Liver (tissue), 9 donors: ENCODE results near the gene TBX15. TPM values are rescaled to one million over a fixed set of nuclear protein-coding genes. Genes with fewer than 3 reads are reported as not detected.

Source experiments
- DNase-seq: peaks from one replicate; pipeline ENCODE4 v3.0.0-alpha.2; 2017; ENCODE audit warnings: low spot score
- H3K27ac ChIP-seq, 2 donors: one replicate each; pipeline ENCODE4 v1.7.0; 2013; ENCODE audit warnings: inconsistent platforms in 2 of 2, low read length in 2 of 2, control low read depth in 1 of 2, low read depth in 1 of 2, mild to moderate bottlenecking in 1 of 2
- H3K27me3 ChIP-seq, 4 donors: one replicate each; pipeline versions ENCODE4 v1.6.1 to v1.7.0; 2013; ENCODE audit warnings: low read length in 3 of 4, inconsistent platforms in 1 of 4, mild to moderate bottlenecking in 1 of 4, moderate library complexity in 1 of 4; ENCODE audit not compliant: control insufficient read depth in 4 of 4, insufficient read depth in 4 of 4
- H3K36me3 ChIP-seq, 4 donors: one replicate each; pipeline versions ENCODE4 v1.6.1 to v1.7.0; 2013; ENCODE audit warnings: low read length in 3 of 4, mild to moderate bottlenecking in 3 of 4, low read depth in 1 of 4, moderate library complexity in 1 of 4; ENCODE audit not compliant: control insufficient read depth in 4 of 4, insufficient read depth in 3 of 4
- H3K4me1 ChIP-seq, 4 donors: one replicate each; pipeline versions ENCODE4 v1.6.1 to v1.7.0; 2013; ENCODE audit warnings: low read length in 3 of 4, mild to moderate bottlenecking in 3 of 4, moderate library complexity in 1 of 4; ENCODE audit not compliant: control insufficient read depth in 4 of 4, insufficient read depth in 4 of 4
- H3K4me3 ChIP-seq, 3 donors: one replicate each; pipeline versions ENCODE4 v1.6.1 to v1.7.0; 2013; ENCODE audit warnings: low read length in 3 of 3, control low read depth in 1 of 3, low read depth in 1 of 3, mild to moderate bottlenecking in 1 of 3
- H3K9ac ChIP-seq, 2 donors: one replicate each; pipeline ENCODE4 v1.7.0; 2013; ENCODE audit warnings: low read length in 2 of 2, mild to moderate bottlenecking in 2 of 2, moderate library complexity in 2 of 2, control low read depth in 1 of 2, low read depth in 1 of 2
- H3K9me3 ChIP-seq, 4 donors: one replicate each; pipeline versions ENCODE4 v1.6.1 to v1.7.0; 2013; ENCODE audit warnings: low read length in 3 of 4; ENCODE audit not compliant: control insufficient read depth in 4 of 4
- ATF3 ChIP-seq: IDR thresholded peaks from 2 replicates; pipeline ENCODE4 v1.6.1; 2016; ENCODE audit warnings: antibody characterized with exemption
- CTCF ChIP-seq: fragments of 150-350 bp; IDR thresholded peaks from 2 replicates; pipeline ENCODE4 v1.5.1; 2017; ENCODE audit warnings: improper control_type of control experiment, low read depth, low read length; ENCODE audit not compliant: missing input control
- EGR1 ChIP-seq, 2 donors: IDR thresholded peaks; 2 replicates each; pipeline ENCODE4 v1.6.1; 2016 to 2018; ENCODE audit warnings: antibody characterized with exemption in 2 of 2, low read depth in 2 of 2
- FOXA1 ChIP-seq: IDR thresholded peaks from 2 replicates; pipeline ENCODE4 v1.6.1; 2016; ENCODE audit warnings: antibody characterized with exemption
- FOXA2 ChIP-seq: IDR thresholded peaks from 2 replicates; pipeline ENCODE4 v1.6.1; 2016; ENCODE audit warnings: antibody characterized with exemption
- GABPA ChIP-seq, 2 donors: IDR thresholded peaks in 1 of 2; conservative IDR thresholded peaks in 1 of 2; 2 replicates each; pipeline ENCODE4 v1.6.1; 2016; ENCODE audit warnings: antibody characterized with exemption in 2 of 2, mild to moderate bottlenecking in 1 of 2, moderate library complexity in 1 of 2
- HNF4A ChIP-seq, 2 donors: conservative IDR thresholded peaks; 2 replicates each; pipeline ENCODE4 v1.6.1; 2016; ENCODE audit warnings: antibody characterized with exemption in 2 of 2, mild to moderate bottlenecking in 2 of 2
- HNF4G ChIP-seq: IDR thresholded peaks from 2 replicates; pipeline ENCODE4 v1.6.1; 2016; ENCODE audit warnings: antibody characterized with exemption
- JUND ChIP-seq, 2 donors: IDR thresholded peaks; 2 replicates each; pipeline ENCODE4 v1.6.1; 2016; ENCODE audit warnings: antibody characterized with exemption in 2 of 2
- MAX ChIP-seq: IDR thresholded peaks from 2 replicates; pipeline ENCODE4 v1.6.1; 2016; ENCODE audit warnings: antibody characterized with exemption
- NR2F2 ChIP-seq: IDR thresholded peaks from 2 replicates; pipeline ENCODE4 v1.6.1; 2016; ENCODE audit warnings: antibody characterized with exemption
- RAD21 ChIP-seq, 2 donors: IDR thresholded peaks; 2 replicates each; pipeline ENCODE4 v1.6.1; 2016; ENCODE audit warnings: antibody characterized with exemption in 2 of 2, mild to moderate bottlenecking in 2 of 2
- REST ChIP-seq: IDR thresholded peaks from 2 replicates; pipeline ENCODE4 v1.6.1; 2016; ENCODE audit warnings: antibody characterized with exemption, mild to moderate bottlenecking
- RXRA ChIP-seq, 2 donors: IDR thresholded peaks; 2 replicates each; pipeline ENCODE4 v1.6.1; 2017 to 2018; ENCODE audit warnings: antibody characterized with exemption in 2 of 2, mild to moderate bottlenecking in 1 of 2
- SP1 ChIP-seq: IDR thresholded peaks from 2 replicates; pipeline ENCODE4 v1.6.1; 2018; ENCODE audit warnings: antibody characterized with exemption, mild to moderate bottlenecking
- TAF1 ChIP-seq: conservative IDR thresholded peaks from 2 replicates; pipeline ENCODE4 v1.6.1; 2016; ENCODE audit warnings: antibody characterized with exemption, mild to moderate bottlenecking
- YY1 ChIP-seq: IDR thresholded peaks from 2 replicates; pipeline ENCODE4 v1.6.1; 2016; ENCODE audit warnings: antibody characterized with exemption, mild to moderate bottlenecking
- ZBTB33 ChIP-seq: IDR thresholded peaks from 2 replicates; pipeline ENCODE4 v1.6.1; 2016; ENCODE audit warnings: antibody characterized with exemption
- WGBS: extraction: QIAGEN DNeasy Blood & Tissue Kit; methylation state at CpG from one replicate; pipeline ENCODE4 v1.1.7; 2013; 5-methylcytosine and 5-hydroxymethylcytosine counted together
- polyA plus RNA-seq, 2 donors: library from polyadenylated mRNA; stranded (reverse) in 1 of 2; unstranded in 1 of 2; fragments of 200-250 nt in 1 of 2; fragments of >200 nt in 1 of 2; fragmentation: Nextera tagmentation in 1 of 2; extraction: Ambion mirVana in 1 of 2; gene quantifications; one replicate each; pipeline versions ENCODE4 v1.2.1 to v1.2.3, GENCODE V29; 2013 to 2015
- total RNA-seq, 2 donors: library from RNA; depleted of rRNA; stranded (reverse); fragments of >200 nt; gene quantifications; one replicate each; pipeline ENCODE4 v1.2.3, GENCODE V29; 2014
- donor health status: healthy.
- donor health status: healthy.
- donor health status: healthy.
- donor health status: healthy.
- donor health status: healthy.

The TBX15 gene
- total and polyA plus RNA-seq, 4 donors = 0.09 to 15.5 (median 3.5) TPM

- no peak for TF ChIP-seq RAD21 (IDR thresholded peaks at IDR 0.05)
- no peak for TF ChIP-seq YY1
- no peak for TF ChIP-seq CTCF
- TF ChIP-seq FOXA1 = no peak
- TF ChIP-seq MAX = no peak
- TF ChIP-seq GABPA (IDR thresholded peaks at IDR 0.05 in 1 of 2, conservative IDR thresholded peaks at IDR 0.05 in 1 of 2) = no peak
- no peak for TF ChIP-seq SP1
- TF ChIP-seq NR2F2 = no peak
- TF ChIP-seq ATF3 = no peak
- TF ChIP-seq RXRA (IDR thresholded peaks at IDR 0.05) = no peak
- TF ChIP-seq HNF4A (conservative IDR thresholded peaks at IDR 0.05) = no peak
- no peak for TF ChIP-seq JUND (IDR thresholded peaks at IDR 0.05)
- no peak for TF ChIP-seq FOXA2
- TF ChIP-seq HNF4G = no peak
- TF ChIP-seq ZBTB33 = no peak
- no peak for TF ChIP-seq REST
- no peak for TF ChIP-seq TAF1
- no peak for TF ChIP-seq EGR1 (IDR thresholded peaks at IDR 0.05; ENCODE audit: low read depth in 2 of 2)
- peaks cover 0 to 9% (median 3%) of the 10 kb centered on the region in 4 donors for H3K36me3 ChIP-seq
- H3K9me3 ChIP-seq = no peaks in the 10 kb centered on the region
- WGBS = 84% methylated on average over 6 of the region's 6 CpGs
- peaks cover 0 to 10% (median 5%) of the 10 kb centered on the region in 4 donors for H3K4me1 ChIP-seq
- no peak overlapping the region for H3K9ac ChIP-seq
- no peaks in the 10 kb centered on the region for H3K27me3 ChIP-seq
- no peak overlapping the region for H3K27ac ChIP-seq
- H3K4me3 ChIP-seq = no peak overlapping the region
- no peak for DNase-seq
These were observed 85.4 kb downstream of the TBX15 start for GRCh38 chr1:118902711-118903191.
